Ishikawa (cell line): Measurements from ENCODE around the gene FLYWCH2.

Source experiments
- TF ChIP-seq, protein P1 (sequence below): IDR thresholded peaks from 2 replicates; pipeline ENCODE4 v1.6.1; 2012

The FLYWCH2 gene

DNA sequence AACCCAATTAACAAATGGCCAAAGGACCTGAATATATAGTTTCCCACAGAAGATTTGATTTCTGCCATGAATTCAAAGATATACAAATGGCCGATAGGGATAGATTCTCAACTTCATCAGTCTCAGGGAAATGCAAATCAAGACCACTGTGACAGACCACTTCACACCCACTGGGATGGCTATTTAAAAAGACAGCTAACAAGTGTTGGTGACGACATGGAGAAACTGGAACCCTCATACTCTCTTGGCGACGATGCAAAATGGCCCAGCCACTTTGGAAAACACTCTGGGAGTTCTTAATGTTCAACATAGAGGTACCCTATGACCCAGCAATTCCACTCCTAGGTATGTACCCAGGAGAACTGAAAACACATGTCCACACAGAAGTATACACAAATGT is 63.6 kb downstream of the FLYWCH2 start:
- TF ChIP-seq, protein P1, sequence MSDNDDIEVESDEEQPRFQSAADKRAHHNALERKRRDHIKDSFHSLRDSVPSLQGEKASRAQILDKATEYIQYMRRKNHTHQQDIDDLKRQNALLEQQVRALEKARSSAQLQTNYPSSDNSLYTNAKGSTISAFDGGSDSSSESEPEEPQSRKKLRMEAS = no peak
